ENCODE data around the gene NTM.

NTM gene

DNA sequence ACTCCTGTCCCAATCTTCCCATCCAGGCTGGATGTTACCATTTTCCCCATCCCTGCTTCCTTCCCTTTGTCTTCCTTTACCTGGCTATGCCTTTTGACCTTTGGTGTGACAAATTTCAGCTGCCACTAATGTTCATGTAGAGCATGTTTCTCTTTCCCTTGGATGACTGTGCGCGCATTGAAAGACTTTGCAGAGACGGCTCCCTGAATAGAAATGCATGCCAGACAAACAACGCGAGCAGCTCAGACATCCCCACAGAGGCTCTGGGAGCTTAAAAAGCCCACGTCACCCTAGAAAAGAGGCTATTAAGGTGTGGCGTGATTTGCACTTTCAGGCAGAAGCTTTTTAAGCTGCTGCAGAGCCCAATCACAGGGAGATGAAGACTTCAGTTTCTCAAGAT lies 202.0 kb downstream of the NTM start:
- no peak for DNase-seq

- DNase-seq, result peak; percentile 96
These were observed 209.5 kb downstream of the NTM start for GRCh38 chr11:131579932-131580387.

DNA sequence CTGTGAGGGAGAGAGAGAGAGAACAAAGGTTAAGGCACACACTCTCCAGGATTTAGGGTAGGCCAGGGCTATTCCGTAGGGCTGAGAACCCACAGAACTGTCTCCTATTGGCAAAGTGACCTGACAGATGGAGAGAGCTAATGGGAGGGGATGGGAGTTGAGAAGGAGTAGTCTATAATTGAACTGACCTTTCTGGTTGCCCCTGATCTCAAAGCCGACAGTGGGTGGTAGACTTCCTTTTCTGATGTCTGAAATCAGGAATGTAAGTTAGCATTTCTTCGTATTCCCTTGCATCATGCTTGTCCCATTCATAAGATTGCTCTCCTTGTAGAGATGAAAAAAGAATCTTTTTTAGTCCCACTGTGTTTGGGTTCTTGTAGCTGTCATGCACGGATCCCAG lies 210.1 kb downstream of the NTM start:
- DNase-seq, result peak; percentile 50

DNA sequence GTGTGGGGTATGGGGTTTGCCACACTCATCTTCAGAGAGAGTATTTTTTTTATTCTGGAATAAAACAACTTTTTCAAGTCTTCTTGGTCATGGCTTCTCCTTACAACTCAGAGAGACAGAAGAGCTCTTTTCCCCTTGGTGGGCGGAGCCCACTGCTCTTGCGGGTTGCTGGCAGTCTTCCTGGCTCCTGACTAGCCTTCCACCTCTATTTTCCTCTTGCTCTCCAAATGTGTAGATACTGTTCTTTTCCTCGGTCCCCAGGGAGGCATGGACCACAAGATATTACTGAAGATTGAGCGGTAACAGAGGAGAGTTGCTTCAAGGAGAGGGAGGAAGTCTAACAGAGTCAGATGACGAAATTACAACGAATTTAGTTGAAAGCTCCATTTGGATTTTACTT lies 210.6 kb downstream of the NTM start:
- DNase-seq, result peak; percentile 54

- peak; percentile 24 for DNase-seq
These were observed 211.7 kb downstream of the NTM start for GRCh38 chr11:131582021-131582525.

DNA sequence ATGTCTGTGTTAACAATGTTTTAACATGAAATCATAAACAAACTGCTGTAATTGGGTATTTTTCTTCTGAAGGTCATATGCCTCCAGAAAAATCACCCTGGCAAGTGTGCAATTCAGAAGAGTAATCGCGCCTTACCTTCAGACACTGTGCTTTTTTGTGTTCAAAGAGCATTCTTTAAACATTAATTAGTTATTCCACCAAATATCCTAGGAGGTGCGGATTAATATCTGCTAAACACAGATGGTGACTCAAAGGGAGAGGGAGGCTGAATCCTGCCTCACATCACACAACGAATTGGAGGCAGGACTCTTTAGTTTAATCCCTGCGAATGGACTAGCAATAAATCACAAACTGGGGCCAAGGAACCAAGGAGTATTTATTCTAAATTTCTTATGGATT lies 213.0 kb downstream of the NTM start:
- no peak for DNase-seq

- no peak for DNase-seq
These were observed 213.5 kb downstream of the NTM start for GRCh38 chr11:131583938-131584337.

DNA sequence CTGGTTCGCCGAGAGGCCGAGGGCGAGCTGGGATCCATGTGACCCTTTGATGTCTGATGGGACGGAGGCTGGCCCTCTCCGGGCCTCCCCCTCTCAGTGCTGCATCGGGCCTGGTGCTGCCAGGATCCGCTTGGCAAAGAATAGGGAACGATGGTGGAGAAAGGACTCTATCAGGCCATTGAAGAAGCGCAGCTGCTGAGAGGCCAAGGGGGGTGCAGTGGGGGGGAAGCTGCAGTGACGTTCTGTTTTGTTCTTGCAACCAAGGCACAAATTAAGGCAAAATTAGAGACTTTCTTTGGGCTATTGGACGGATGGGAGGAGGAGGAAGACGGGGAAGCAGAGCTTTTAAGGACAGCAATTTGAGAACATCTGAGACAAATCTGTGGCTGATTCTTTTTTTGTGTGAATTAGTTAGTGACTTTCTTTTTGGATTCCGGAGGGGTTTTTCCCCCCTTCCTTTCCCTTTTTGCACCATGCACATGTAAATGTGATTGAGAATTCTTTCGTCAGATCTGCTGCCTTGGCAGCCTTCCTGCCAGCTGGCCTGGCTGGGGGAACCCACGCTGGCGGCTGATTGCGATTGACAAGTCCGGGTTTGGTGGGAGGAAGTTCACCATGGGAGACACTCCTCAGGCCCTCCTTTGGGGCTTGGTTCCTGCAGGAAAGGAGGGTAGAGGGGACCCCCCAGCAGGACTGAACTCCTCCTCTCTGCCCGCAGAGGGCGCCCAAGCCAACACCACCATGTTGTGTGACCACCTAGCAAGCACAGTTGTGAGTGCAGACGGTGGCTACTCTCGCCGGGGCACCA lies 214.6 kb downstream of the NTM start:
- DNase-seq, result no peak

DNA sequence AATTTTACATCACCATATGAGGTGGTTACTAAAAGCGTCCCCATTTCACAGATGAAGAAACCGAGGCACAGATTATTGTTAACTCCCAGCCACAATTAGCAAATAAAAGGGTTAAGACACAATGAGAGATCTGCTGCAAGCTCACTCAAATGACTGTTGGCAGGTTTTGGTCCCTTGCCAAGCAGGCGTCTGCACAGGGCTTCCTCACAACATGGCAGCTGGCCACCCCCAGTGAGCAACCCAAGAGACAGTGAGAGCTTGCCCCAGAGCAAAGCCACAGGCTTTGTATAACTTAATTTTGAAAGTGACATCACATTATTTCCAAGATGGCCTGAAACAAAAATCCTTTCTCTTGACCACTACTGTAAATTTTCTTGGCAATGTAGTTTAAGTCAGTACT lies 217.6 kb downstream of the NTM start:
- DNase-seq, result no peak

DNA sequence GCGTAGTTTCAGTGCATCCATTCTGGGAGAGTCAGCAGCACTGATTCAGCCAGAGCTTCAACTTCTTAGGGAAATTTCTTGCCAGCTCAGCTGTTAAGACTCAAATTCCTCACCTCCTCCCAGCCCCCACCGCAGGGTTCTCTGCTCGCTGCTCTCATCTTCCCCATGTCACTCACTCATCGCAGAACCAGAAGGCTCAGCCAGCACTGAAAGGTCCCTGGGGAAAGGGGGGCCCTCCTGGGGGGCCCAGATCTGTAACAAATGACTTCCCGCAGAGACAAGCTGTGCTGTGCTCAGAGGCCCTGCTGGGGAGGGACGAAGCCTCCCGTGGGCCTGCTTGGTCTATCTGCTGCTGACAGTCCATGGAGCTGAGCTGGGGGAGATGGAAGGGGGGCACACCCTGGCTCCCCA lies 220.6 kb downstream of the NTM start:
- DNase-seq, result peak; percentile 63

DNA sequence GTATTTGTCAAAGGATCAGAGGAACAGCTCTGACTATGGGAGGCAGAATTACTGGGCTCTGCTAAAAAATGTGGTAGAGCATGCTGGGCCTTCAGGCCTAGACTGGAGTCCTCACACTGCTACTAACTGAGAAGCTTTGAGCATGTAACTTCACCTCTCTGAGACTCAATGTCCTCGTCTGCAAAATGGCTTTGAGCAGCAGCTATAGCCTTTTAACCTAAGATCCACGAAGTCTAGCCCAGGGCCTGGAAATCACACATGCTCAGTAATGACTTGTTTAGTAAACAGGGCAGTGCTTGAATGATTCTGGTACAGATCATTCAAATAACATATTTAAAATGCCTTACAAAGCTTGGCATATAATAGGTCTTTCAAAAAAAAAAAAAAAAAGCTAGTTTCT lies 221.7 kb downstream of the NTM start:
- DNase-seq, result no peak

DNA sequence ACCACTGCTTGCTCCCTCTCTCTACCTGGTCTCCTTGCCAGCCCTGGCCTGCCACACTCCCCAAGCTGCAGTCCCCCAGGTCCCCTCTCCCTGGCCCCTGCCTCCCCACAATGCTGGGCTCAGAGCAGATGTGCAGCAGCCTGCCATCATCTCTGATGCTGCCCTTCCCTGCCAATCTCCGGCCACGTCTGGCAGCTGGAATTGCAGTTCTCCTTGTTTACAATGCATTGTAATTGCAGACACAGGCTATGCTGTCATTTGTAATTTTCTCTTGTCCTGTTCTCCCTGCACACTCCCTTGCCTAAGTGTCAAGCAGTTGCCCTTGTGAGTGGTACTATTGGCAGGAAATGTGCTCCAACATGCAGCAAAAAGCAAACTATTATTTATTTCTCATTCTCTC lies 222.3 kb downstream of the NTM start:
- DNase-seq, result no peak

DNA sequence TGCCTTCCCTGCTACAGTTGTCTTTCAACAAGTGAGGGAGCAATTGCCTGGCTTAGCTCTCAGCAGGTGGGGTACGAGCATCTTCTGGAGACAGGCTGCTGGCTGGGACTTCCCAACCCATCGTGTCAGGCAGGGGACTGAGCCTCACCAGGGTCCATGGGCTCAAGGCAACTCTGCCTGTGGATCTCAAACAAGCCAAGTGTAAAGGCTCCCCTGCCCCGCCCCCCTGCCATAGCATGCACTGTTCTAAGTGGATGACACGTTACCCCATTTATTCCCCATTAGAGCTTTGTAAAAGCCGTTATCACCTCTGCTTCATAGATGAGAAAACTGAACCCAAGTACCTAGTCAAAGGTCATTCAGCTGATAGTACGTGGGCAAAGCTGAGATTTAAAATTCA lies 222.9 kb downstream of the NTM start:
- DNase-seq, result no peak

GRCh38 chr11:131595797-131596196 lies 225.4 kb downstream of the NTM start:
- no peak for DNase-seq

GRCh38 chr11:131597890-131598289 lies 227.5 kb downstream of the NTM start:
- DNase-seq, result no peak

GRCh38 chr11:131598305-131598704 lies 227.9 kb downstream of the NTM start:
- DNase-seq, result no peak

DNA sequence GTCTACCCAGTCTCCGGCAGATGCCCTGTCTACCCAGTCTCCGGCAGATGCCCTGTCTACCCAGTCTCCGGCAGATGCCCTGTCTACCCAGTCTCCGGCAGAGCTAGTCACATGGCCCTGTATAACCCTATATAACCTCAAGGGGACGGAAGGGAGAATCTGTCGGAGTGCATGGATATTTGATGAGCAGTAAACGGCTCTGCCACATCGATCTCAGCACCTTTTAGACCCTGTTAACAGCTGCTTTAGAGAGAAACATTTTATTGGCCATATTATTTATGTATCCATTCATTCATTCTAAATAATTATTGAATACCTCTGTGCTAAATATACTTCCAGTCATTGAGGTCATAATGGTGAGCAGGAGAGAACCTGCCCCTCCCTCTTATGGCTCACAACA lies 228.9 kb downstream of the NTM start:
- DNase-seq, result no peak

DNA sequence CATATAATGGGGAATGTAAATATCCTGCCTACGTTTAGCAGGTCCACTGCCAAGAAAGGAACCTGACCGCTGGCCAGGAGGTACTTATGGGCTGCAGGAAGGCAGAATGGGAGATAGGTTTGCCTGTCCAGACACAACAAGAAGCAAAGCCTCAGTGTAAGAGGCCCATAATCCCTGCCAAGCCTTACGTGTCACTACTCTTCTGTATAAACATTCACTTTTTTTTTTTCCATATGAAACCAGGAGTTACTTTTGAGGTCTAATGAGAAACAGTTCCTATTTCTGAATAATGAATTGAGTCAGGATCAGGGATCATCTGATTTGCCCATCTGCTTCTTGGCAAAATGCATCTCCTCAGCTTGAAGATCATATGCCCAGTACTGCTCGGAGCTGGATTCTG lies 230.2 kb downstream of the NTM start:
- peak; percentile 53 for DNase-seq

DNA sequence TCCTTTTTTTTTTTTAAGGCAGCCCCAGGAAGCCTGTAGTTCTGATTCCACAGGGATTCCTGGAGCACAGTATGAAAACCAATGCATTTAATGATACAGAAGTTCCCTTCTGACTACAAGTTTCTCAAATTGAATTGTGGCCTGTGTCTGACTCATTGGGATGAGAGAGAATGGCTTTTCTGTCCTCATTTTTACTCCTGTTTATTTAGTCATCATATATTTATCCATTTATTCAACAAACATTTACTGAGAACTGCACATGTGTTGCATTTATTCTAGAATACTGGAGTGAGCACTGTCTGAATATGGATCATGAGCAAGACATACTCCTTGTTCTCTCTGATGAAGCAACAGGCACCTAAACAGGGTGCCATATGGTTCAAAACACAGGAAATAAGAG lies 231.2 kb downstream of the NTM start:
- DNase-seq, result peak; percentile 61

DNA sequence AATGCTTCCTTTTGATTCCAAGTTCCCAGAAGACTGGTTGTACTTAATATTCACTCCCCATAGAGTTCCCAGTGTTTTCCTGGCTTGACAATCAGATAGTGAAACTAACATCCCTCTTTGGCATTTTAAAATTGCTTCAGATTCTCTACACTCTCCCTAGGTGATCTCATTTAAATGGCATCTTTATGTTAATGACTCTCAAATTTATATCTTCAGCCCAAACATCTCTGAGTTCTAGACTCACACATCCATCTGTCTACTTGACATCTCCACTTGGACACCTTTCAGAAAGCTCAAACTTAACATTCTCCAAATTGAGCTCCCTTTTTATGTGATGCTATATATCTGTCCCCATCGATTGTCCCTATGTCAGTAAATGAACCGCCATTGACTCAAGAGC lies 232.0 kb downstream of the NTM start:
- peak; percentile 51 for DNase-seq

DNA sequence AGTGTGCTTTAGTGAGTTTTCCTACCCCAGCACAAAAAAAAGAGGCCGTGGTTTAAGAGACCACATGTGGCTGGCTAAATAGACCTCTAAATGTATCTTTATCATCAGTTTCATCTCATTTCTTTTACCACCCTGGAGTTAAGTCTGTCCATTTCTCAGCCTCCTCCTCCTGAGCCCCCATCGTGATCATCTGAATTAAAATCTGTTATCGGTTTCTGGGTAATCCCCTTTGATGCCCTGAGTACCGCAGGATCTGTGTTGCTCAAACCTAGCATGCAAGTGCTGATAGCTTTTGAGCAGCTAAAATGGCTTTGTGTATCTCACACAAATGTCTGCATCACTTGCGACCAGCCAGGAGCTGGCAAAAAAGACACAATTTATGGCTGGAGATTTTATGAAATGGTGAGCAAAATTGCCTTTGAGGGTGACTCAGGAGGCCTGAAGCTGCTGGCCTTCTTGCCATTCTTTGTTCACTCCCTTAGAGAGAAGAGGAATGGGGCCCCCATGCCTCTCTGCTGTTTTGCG lies 236.5 kb downstream of the NTM start:
- peak; percentile 36 for DNase-seq

GRCh38 chr11:131609337-131609736 lies 238.9 kb downstream of the NTM start:
- peak; percentile 98 for DNase-seq

- peak; percentile 46 for DNase-seq
These were observed 239.5 kb downstream of the NTM start for GRCh38 chr11:131609921-131610320.

DNA sequence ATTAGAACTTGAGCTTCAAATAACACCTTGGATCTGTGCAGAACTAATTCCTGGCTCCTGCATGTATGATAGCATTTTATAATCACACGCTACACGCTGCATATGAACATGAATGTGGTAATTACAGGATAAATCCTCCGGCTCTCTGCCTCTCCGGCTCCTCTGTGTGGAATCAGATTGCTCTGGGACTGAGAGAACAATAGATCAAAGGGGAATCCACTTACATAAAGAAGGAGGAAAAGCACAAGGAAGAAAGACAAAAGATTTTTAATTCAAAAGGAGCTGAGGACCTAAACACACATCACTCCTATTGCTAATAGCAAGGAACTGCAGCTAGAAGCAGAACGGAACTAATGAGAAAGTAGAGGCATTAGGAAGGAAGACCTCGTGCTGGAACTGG lies 240.9 kb downstream of the NTM start:
- no peak for DNase-seq

DNA sequence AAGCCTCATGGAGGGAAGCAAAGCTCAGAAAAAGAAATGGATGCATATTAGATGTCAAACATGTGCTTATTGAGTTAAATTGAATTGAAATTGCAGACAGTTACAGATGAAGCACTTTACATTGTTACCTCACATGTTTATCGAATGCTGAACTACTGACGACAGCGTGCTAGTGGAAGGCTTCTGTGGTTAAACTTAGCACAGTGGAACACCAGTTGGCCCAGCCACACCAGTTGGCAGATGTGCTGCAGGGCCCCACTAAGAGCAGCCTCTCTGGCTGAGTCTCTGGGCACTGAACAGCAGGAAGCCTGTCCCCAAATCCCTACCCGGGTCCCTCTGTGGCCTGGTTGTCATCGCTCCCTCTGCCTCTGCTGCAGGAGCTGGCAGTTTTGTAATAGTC lies 242.1 kb downstream of the NTM start:
- no peak for DNase-seq

All from fibroblast of skin of right quadriceps (primary cell).